Spleen (tissue), 11 donors: ENCODE measurements around the gene RBBP8. TPM values are rescaled to one million over a fixed set of nuclear protein-coding genes. Genes with fewer than 3 reads are reported as not detected.

Source experiments
- DNase-seq: peaks from one replicate; pipeline ENCODE4 v3.0.0-alpha.2; 2020
- H3K27ac ChIP-seq, 8 donors: fragments of 200-600 bp; sonication (generic) in 7 of 8; 1 replicate in 4 of 8; 2 replicates in 4 of 8; pipeline versions ENCODE4 v1.5.0 to v1.8.0; 2016 to 2021; ENCODE audit warnings: inconsistent platforms in 4 of 8, mild to moderate bottlenecking in 4 of 8, moderate library complexity in 1 of 8
- H3K27me3 ChIP-seq, 7 donors: fragments of 200-600 bp; sonication (generic) in 6 of 7; replicated peaks in 1 of 7; 1 replicate in 4 of 7; 2 replicates in 3 of 7; pipeline versions ENCODE4 v1.5.0 to v1.8.0; 2016 to 2021; ENCODE audit warnings: inconsistent platforms in 3 of 7, mild to moderate bottlenecking in 1 of 7
- H3K36me3 ChIP-seq, 6 donors: fragments of 200-600 bp; sonication (generic) in 5 of 6; 1 replicate in 4 of 6; 2 replicates in 2 of 6; pipeline versions ENCODE4 v1.5.0 to v1.8.0; 2016 to 2021; ENCODE audit warnings: inconsistent platforms in 2 of 6
- H3K4me1 ChIP-seq, 6 donors: fragments of 200-600 bp; sonication (generic) in 5 of 6; 1 replicate in 3 of 6; 2 replicates in 3 of 6; pipeline versions ENCODE4 v1.5.0 to v1.8.0; 2016 to 2021; ENCODE audit warnings: inconsistent platforms in 3 of 6
- H3K4me3 ChIP-seq, 8 donors: fragments of 200-600 bp; sonication (generic) in 7 of 8; 1 replicate in 4 of 8; 2 replicates in 4 of 8; pipeline versions ENCODE4 v1.5.0 to v1.8.0; 2016 to 2021; ENCODE audit warnings: inconsistent platforms in 4 of 8, mild to moderate bottlenecking in 4 of 8, moderate library complexity in 2 of 8
- H3K9me3 ChIP-seq, 8 donors: fragments of 200-600 bp; sonication (generic) in 7 of 8; 1 replicate in 4 of 8; 2 replicates in 4 of 8; pipeline versions ENCODE4 v1.5.0 to v1.8.0; 2016 to 2021; ENCODE audit warnings: inconsistent platforms in 4 of 8
- CTCF ChIP-seq, 11 experiments: fragments of 200-600 bp in 7 of 11; fragments of 450-650 bp in 4 of 11; sonication (generic) in 4 of 11; IDR thresholded peaks in 8 of 11; conservative IDR thresholded peaks in 3 of 11; 1 replicate in 7 of 11; 2 replicates in 4 of 11; pipeline versions ENCODE4 v1.4.0 to v1.8.0; 2016 to 2021; ENCODE audit warnings: antibody characterized with exemption in 11 of 11, inconsistent platforms in 4 of 11, mild to moderate bottlenecking in 1 of 11
- POLR2A ChIP-seq, 3 donors: fragments of 450-650 bp; IDR thresholded peaks; one replicate each; pipeline ENCODE4 v1.5.1; 2017; ENCODE audit warnings: antibody characterized with exemption in 3 of 3, mild to moderate bottlenecking in 1 of 3
- POLR2AphosphoS5 ChIP-seq, 3 donors: sonication (generic); formaldehyde crosslinking; IDR thresholded peaks; one replicate each; pipeline ENCODE4 v1.5.1; 2017; ENCODE audit warnings: antibody characterized with exemption in 3 of 3
- WGBS, 5 donors: extraction: QIAGEN DNeasy Blood & Tissue Kit in 3 of 5; methylation state at CpG; one replicate each; pipeline versions ENCODE4 v1.1.5 to v1.1.7; 2013 to 2018; 5-methylcytosine and 5-hydroxymethylcytosine counted together
- intact Hi-C: fragments of 100-400 bp; cut with DNase I; formaldehyde crosslinking; loops from one replicate; pipeline ENCODE4 v1.15.0; 2023; ENCODE audit warnings: low total_unique reads
- polyA plus RNA-seq, 3 donors: library from polyadenylated mRNA; stranded (reverse); fragments of 200-250 nt; gene quantifications; one replicate each; pipeline ENCODE4 v1.2.1, GENCODE V29; 2013
- small RNA-seq, 4 donors: library from RNA; depleted of rRNA; stranded (forward); fragments of <200 nt; gene quantifications; one replicate each; pipeline ENCODE3, GENCODE V24; 2016
- total RNA-seq, 7 donors: library from RNA; depleted of rRNA in 3 of 7; stranded (reverse); fragments of >200 nt in 3 of 7; fragmentation: NEBNext Ultra II Directional in 4 of 7; extraction: Animal tissue kit (Norgen Biotek cat#: 25700) in 4 of 7; gene quantifications; one replicate each; pipeline versions ENCODE4 v1.1.0 to v1.2.1, GENCODE V29; 2016 to 2021
- donor health status: healthy with polysubstance abuse.
- donor health status: DM: no; HTN: no; CAD: no; lungs with moderate emphysema.
- donor health status: DM: no; HTN: no; CAD: no.
- donor health status: Bipolar disorder and iron deficiency.
- donor health status: healthy.
- donor health status: DM: no; HTN: no; CAD: no.
- donor health status: DM: yes; HTN: yes; CAD: no.

Gene RBBP8
- total and polyA plus RNA-seq, 10 donors, result 10.6 to 21.4 (median 16.4) TPM

- intact Hi-C loops, result no loop called here
- no peaks in the 10 kb centered on the region for H3K27me3 ChIP-seq
- 84 to 93% (median 91%) methylated on average over 8 of the region's 8 CpGs for WGBS, 5 donors
- H3K4me3 ChIP-seq, result no peak overlapping the region
- peaks cover 2 to 73% (median 50%) of the 10 kb centered on the region in 6 donors for H3K4me1 ChIP-seq
- TF ChIP-seq POLR2AphosphoS5 (IDR thresholded peaks at IDR 0.05) (no peak), CTCF (IDR thresholded peaks at IDR 0.05 in 8 of 11, conservative IDR thresholded peaks at IDR 0.05 in 3 of 11) (no peak), POLR2A (IDR thresholded peaks at IDR 0.05) (no peak)
- H3K9me3 ChIP-seq, result no peaks in the 10 kb centered on the region
- no peaks in the 10 kb centered on the region for H3K36me3 ChIP-seq
- no peak overlapping the region for H3K27ac ChIP-seq
- no peak for DNase-seq
These were observed 141.0 kb downstream of the RBBP8 start for GRCh38 chr18:23073996-23074606.

Small RNAs within 50 kb of the gene (small RNA-seq; reads per million reads assigned to genes)
- gene RF00019, result 0 reads per million in 4 donors
- gene RN7SL745P, result 0 reads per million in 4 donors

Other genes with a start within 250 kb of the RBBP8 start
- 10 to 100 TPM in 2 of 7 donors, 1 to 10 TPM in 5; 4.2 to 18.7 (median 8.0) TPM for gene CABLES1, start 202.2 kb downstream of the RBBP8 start, total RNA-seq
- 1 to 10 TPM; 1.7 to 2.3 (median 1.8) TPM for gene CABLES1, start 202.2 kb downstream of the RBBP8 start, polyA plus RNA-seq